AG04449 (cell line): ENCODE data around the gene AMN.

ENCODE experiments used
- CTCF ChIA-PET: fragments of 350-600 bp; formaldehyde crosslinking; extraction: SDS; loops from one replicate; lab custom pipeline; 2021; ENCODE audit warnings: antibody characterized with exemption; lab: Yijun Ruan, JAX
- POLR2A ChIA-PET: fragments of 400-600, 350-600 bp; formaldehyde crosslinking; extraction: SDS; loops from one replicate; lab custom pipeline; 2020; ENCODE audit warnings: antibody characterized with exemption, inconsistent platforms; lab: Yijun Ruan, JAX
- DNase-seq: peaks from one replicate; pipeline ENCODE4 v3.0.0-alpha.2; 2010; ENCODE audit warnings: low read depth, low spot score
- H3K4me3 ChIP-seq: 2 replicates; pipeline ENCODE4 v1.5.1; 2011; ENCODE audit warnings: low read depth, mild to moderate bottlenecking, control low read depth, low read length
- TF ChIP-seq, protein P1 (sequence below): IDR thresholded peaks from one replicate; pipeline ENCODE4 v1.5.1; 2011; ENCODE audit warnings: mild to moderate bottlenecking, moderate library complexity, low read length, control low read depth, inconsistent platforms; ENCODE audit not compliant: insufficient read depth; ENCODE audit errors: missing control alignments

Gene AMN

DNA sequence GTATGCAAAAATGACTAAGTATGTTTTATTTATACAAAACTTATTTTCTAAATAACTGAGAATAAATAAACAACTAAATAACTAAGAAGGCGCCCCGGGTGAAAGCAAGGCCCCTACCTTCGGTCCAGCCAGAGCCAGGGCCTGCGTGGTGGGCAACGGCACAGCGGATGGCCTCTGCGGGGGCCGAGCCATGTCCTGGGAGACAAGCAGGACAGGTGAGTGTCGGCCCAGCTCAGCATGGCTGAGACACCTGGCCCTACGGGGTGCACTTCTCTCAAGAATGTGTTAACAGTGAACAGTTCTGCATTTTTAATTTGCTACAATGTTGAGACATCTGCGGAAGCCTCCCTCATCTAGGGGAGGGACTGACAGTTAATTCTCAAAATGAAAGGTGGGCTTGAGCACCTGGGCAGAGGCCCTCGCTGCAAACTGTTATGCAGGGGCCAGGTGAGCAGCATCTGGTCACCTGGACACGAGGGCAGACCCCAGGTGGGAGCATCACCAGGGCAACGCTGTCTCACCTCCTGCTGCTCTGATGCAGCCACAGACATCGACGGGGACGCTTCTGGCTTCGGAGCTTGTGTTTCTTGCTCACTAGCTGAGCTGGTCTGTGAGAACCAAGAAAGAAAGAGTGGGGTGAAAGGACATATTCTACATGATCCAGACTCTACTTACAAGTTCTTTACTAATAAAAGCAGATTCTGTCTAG is 31.8 kb downstream of the AMN start:
- POLR2A ChIA-PET: no interaction called here
- H3K4me3 ChIP-seq: no peak overlapping the region
- CTCF ChIA-PET: interaction anchor here (3.6 kb wide), 1 partner anchor 261 kb away, joined by 18 read pairs; no protein-coding TSS in a partner anchor
- TF ChIP-seq, protein P1, sequence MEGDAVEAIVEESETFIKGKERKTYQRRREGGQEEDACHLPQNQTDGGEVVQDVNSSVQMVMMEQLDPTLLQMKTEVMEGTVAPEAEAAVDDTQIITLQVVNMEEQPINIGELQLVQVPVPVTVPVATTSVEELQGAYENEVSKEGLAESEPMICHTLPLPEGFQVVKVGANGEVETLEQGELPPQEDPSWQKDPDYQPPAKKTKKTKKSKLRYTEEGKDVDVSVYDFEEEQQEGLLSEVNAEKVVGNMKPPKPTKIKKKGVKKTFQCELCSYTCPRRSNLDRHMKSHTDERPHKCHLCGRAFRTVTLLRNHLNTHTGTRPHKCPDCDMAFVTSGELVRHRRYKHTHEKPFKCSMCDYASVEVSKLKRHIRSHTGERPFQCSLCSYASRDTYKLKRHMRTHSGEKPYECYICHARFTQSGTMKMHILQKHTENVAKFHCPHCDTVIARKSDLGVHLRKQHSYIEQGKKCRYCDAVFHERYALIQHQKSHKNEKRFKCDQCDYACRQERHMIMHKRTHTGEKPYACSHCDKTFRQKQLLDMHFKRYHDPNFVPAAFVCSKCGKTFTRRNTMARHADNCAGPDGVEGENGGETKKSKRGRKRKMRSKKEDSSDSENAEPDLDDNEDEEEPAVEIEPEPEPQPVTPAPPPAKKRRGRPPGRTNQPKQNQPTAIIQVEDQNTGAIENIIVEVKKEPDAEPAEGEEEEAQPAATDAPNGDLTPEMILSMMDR: no peak
- no peak for DNase-seq

DNA sequence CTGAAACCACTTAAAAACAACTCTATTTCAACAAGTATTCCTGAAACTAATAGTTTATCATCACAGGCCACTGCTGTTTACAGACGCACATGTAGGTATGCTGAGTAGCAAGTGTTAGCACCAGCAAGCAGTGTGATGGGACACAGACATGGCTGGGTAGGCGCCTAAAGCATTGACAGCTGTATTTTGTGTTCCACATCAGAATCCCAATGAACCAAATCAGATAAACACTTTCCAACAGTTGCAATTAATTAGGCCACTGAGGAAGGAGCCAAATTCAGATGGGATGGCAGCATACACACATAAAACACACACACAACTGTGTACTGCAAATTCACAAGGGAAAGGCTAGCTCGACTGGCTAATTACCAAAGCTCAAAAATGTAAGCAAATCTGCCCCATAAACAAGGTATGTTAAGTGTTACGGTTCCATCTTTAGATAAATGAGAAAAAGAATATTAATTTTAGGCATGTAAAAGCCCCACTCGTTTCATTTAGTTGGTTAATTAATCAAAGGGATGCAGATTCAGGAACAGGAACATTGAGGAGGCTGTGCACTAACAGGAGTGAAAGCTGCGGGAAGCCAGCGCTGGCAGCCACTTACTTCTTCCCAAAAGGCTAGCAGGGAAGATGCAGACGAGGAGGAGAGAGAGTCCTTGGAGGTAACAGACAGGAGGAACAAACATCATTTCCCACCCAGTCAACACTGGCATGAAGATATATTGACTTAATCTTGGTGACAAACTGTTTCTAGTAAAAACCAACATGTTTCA is 33.4 kb downstream of the AMN start:
- TF ChIP-seq, protein P1: no peak
- no peak overlapping the region for H3K4me3 ChIP-seq
- CTCF ChIA-PET: interaction anchor here (0.8 to 2.0 kb wide), 4 partner anchors 12 to 261 kb away, joined by 3 to 6 read pairs (median 4); no protein-coding TSS in a partner anchor
- no peak for DNase-seq
- POLR2A ChIA-PET: no interaction called here

DNA sequence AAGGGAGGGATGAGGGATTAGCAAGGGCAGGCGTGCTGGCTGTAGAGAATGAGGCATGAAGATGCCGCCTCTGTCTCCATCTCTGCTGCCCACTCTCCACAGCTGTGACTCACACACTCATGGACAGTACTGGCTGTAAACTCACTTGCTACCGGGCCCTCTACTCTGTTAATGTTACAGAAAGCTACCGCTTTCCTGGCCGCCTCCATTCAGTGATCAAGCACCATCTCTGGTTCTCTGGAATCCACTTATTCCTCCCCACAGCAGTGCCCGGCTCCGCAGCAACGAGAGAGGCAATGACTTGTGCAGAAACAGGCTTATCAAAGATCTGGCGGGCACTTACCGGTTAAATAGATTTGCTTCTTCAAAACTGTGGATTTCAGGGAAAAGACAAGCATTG is 34.8 kb downstream of the AMN start:
- CTCF ChIA-PET: no interaction called here
- DNase-seq: no peak
- TF ChIP-seq, protein P1: no peak
- POLR2A ChIA-PET: interaction anchor here (0.6 kb wide), 1 partner anchor 118 kb away, joined by 3 read pairs; no protein-coding TSS in a partner anchor
- no peak overlapping the region for H3K4me3 ChIP-seq

DNA sequence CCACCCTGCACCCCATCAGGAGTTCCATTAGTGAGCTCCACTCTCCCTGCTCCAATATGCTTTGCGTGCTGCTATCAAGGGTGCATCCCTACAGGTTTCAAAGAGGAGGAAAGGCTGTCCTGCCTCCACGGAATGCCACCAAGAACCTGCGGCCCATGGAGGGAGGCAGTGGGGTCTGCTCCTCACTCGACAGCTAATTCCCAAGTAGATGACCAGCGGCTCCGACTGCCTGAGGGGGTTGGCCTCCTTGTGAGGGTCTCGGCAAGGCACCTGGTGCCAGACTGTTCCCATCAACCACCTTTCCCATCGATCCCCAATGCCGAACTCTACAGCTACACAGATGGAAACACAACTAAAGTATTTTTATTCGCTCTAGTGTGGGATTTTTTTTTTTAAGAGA is 36.0 kb downstream of the AMN start:
- CTCF ChIA-PET: no interaction called here
- no peak overlapping the region for H3K4me3 ChIP-seq
- TF ChIP-seq, protein P1: no peak
- POLR2A ChIA-PET: no interaction called here
- no peak for DNase-seq

DNA sequence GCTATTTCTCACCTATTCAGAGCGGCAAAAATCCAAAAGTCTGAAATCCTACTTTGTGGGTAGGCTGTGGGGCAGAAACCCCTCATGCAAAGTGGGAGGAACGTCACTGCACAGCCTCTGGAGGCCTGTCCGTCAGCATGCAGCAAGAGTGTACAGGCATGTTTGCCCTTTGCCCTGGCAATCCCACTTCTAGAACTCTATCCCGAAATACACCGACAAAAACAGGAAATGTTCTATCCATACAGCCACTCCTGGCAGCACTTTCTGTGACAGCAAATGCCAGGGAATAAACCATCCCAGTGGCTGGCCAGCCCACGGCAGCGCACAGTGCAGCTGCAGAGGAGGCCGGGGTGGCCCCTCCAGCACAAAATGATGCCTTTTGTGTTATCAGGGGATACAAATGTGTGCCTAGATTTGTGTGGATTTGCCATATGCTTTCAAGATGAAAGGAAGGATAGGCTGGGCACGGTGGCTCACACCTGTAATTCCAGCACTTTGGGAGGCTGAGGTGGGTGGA is 39.7 kb downstream of the AMN start:
- no peak overlapping the region for H3K4me3 ChIP-seq
- no peak for DNase-seq
- TF ChIP-seq, protein P1: no peak
- ChIA-PET POLR2A (no interaction called here), CTCF (no interaction called here)
